ENCODE data around the gene DCDC2B. TPM values are rescaled to one million over a fixed set of nuclear protein-coding genes. Genes with fewer than 3 reads are reported as not detected.

Gene DCDC2B
- total and polyA plus RNA-seq, 9 of the 15 experiments (the other 6 are each of a cell fraction or from before 2014, with no cell fraction given) = not detected

DNA sequence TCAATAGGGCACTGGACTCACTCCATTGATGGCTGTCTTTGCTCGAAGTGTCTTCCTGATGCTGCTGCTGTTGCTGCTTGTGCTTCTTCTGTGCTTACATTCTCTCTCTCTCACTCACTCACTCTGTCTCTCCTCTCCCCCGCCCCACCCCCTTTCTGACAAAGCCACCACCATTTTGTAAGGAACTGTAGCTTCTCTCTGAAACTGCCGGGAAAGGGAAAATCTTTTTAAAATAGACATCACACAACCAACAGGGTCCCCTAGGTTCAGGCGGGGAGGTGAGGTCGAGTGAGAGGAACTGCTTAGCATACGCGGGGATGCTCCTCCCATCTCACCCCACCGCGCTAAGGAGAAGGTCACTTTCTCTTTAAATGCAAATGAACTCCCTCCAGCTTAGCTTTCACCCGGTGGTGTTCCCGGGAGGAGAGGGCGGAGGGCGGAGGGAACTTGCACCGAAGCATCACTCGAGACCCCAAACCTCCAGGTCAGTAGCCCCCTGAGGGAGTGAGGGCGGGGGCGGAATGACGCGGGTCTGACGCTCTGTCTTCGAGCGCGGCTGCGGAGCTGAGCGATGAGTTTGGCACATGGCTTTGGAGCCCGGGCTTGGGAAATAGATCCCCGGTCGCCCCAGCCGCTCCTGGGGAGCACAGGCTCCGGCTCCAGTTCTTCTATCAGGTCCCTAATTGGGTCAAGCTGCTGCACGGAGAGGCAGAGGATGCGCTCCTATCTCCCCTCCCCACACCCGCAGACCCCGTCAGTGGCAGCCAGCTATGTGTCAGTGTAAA lies 8.5 kb upstream of the DCDC2B start, which contains the start of gene CCDC28B (continued):
- TF ChIP-seq, protein P1, sequence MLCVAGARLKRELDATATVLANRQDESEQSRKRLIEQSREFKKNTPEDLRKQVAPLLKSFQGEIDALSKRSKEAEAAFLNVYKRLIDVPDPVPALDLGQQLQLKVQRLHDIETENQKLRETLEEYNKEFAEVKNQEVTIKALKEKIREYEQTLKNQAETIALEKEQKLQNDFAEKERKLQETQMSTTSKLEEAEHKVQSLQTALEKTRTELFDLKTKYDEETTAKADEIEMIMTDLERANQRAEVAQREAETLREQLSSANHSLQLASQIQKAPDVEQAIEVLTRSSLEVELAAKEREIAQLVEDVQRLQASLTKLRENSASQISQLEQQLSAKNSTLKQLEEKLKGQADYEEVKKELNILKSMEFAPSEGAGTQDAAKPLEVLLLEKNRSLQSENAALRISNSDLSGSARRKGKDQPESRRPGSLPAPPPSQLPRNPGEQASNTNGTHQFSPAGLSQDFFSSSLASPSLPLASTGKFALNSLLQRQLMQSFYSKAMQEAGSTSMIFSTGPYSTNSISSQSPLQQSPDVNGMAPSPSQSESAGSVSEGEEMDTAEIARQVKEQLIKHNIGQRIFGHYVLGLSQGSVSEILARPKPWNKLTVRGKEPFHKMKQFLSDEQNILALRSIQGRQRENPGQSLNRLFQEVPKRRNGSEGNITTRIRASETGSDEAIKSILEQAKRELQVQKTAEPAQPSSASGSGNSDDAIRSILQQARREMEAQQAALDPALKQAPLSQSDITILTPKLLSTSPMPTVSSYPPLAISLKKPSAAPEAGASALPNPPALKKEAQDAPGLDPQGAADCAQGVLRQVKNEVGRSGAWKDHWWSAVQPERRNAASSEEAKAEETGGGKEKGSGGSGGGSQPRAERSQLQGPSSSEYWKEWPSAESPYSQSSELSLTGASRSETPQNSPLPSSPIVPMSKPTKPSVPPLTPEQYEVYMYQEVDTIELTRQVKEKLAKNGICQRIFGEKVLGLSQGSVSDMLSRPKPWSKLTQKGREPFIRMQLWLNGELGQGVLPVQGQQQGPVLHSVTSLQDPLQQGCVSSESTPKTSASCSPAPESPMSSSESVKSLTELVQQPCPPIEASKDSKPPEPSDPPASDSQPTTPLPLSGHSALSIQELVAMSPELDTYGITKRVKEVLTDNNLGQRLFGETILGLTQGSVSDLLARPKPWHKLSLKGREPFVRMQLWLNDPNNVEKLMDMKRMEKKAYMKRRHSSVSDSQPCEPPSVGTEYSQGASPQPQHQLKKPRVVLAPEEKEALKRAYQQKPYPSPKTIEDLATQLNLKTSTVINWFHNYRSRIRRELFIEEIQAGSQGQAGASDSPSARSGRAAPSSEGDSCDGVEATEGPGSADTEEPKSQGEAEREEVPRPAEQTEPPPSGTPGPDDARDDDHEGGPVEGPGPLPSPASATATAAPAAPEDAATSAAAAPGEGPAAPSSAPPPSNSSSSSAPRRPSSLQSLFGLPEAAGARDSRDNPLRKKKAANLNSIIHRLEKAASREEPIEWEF (CRISPR knock-in tag; IDR thresholded peaks at IDR 0.05) = peak; percentile 47; the same call in 1 of the 2 replicates
- TF ChIP-seq PRPF4 (IDR thresholded peaks at IDR 0.05; ENCODE audit: insufficient read depth, low read depth, low read length, poor library complexity, severe bottlenecking) (no peak), KDM4B (IDR thresholded peaks at IDR 0.05; ENCODE audit: borderline replicate concordance in 2 of 2, low read depth in 1 of 2) (0 out of 4 replicates have a peak, but pooled peaks of 1 of the 2 experiments have one; percentile 9), COPS2 (conservative IDR thresholded peaks at IDR 0.05) (no peak), ZNF785 (CRISPR knock-in tag; IDR thresholded peaks at IDR 0.05) (no peak), SMAD1 (IDR thresholded peaks at IDR 0.05; ENCODE audit: low read depth, low read length, partially characterized antibody) (no peak), NFRKB (IDR thresholded peaks at IDR 0.05; ENCODE audit: low read depth) (peak; percentile 33; the same call in 1 of the 2 replicates), SREBF2 (CRISPR knock-in tag; IDR thresholded peaks at IDR 0.05) (no peak), GABPB1 (CRISPR knock-in tag; IDR thresholded peaks at IDR 0.05) (peak; percentile 64), POLR2G (IDR thresholded peaks at IDR 0.05; ENCODE audit: low read depth, low read length) (peak; percentile 76), EP400 (IDR thresholded peaks at IDR 0.05) (peak; percentile 74), HSF4 (CRISPR knock-in tag; IDR thresholded peaks at IDR 0.05; ENCODE audit: borderline replicate concordance) (no peak), LEF1 (IDR thresholded peaks at IDR 0.05) (no peak)
- TF ChIP-seq, protein P2, sequence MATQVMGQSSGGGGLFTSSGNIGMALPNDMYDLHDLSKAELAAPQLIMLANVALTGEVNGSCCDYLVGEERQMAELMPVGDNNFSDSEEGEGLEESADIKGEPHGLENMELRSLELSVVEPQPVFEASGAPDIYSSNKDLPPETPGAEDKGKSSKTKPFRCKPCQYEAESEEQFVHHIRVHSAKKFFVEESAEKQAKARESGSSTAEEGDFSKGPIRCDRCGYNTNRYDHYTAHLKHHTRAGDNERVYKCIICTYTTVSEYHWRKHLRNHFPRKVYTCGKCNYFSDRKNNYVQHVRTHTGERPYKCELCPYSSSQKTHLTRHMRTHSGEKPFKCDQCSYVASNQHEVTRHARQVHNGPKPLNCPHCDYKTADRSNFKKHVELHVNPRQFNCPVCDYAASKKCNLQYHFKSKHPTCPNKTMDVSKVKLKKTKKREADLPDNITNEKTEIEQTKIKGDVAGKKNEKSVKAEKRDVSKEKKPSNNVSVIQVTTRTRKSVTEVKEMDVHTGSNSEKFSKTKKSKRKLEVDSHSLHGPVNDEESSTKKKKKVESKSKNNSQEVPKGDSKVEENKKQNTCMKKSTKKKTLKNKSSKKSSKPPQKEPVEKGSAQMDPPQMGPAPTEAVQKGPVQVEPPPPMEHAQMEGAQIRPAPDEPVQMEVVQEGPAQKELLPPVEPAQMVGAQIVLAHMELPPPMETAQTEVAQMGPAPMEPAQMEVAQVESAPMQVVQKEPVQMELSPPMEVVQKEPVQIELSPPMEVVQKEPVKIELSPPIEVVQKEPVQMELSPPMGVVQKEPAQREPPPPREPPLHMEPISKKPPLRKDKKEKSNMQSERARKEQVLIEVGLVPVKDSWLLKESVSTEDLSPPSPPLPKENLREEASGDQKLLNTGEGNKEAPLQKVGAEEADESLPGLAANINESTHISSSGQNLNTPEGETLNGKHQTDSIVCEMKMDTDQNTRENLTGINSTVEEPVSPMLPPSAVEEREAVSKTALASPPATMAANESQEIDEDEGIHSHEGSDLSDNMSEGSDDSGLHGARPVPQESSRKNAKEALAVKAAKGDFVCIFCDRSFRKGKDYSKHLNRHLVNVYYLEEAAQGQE (IDR thresholded peaks at IDR 0.05; ENCODE audit: borderline replicate concordance) = no peak
- TF ChIP-seq, protein P2 (CRISPR knock-in tag; IDR thresholded peaks at IDR 0.05; ENCODE audit: low read depth) = no peak

Data from K562 (cell line).